NCI-H748 (cell line): Measurements from ENCODE around the gene SMARCC2.

Experiments used
- DNase-seq: peaks from one replicate; lab custom pipeline; 2025; ENCODE audit not compliant: unreplicated experiment; lab: John Stamatoyannopoulos, UW

Gene SMARCC2

GRCh38 chr12:56152756-56153677, 36.3 kb downstream of the SMARCC2 start:
- peak; percentile 20 for DNase-seq

- peak; percentile 92 for DNase-seq
Measured at GRCh38 chr12:56152132-56152755, 37.0 kb downstream of the SMARCC2 start, which contains the start of gene MYL6B. TSS of gene MYL6B (plus strand) at chr12:56152587. CDS start at chr12:56153919, 1,332 bp downstream.

GRCh38 chr12:56151672-56152131, 37.6 kb downstream of the SMARCC2 start:
- DNase-seq, result peak; percentile 74

DNA sequence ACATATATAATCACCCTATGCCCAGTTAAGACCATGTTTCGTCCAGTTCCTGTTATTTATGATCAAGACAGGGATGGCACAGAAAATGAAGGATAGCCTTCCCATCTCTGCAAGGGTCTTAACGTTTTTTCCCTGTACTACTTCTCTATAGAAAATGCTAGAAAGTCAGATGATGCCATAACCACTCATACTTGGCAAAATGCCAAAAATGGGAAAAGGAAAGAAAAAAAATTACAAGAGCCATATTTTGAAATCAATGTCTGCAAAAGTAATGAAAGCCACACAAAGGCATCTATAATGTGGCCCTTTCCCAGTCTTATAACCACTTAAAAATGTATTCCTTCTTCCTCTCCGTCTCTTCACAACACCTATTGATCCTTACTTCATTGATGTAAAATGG, 38.7 kb downstream of the SMARCC2 start:
- no peak for DNase-seq

- DNase-seq, result peak; percentile 19
Measured at GRCh38 chr12:56146492-56147460, 42.5 kb downstream of the SMARCC2 start.

DNA sequence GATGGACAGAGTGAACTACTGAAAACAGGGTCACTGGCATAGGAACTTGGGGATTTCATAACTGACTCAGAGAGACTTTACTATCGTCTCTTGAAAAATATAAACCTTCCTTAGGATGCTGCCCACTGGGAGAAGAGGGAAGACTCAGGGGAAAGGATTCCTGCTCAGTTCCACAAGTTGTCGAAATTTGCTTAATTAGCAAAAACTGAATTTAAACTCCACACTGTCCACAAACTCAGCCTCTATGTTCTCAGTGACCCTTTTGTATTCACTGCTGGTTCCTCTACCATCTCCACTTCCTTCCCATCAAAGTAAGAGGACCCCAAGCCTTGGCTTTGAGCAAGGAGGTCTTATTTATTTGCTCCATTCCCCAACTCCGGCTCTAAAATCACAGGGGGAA, 44.1 kb downstream of the SMARCC2 start:
- no peak for DNase-seq

DNA sequence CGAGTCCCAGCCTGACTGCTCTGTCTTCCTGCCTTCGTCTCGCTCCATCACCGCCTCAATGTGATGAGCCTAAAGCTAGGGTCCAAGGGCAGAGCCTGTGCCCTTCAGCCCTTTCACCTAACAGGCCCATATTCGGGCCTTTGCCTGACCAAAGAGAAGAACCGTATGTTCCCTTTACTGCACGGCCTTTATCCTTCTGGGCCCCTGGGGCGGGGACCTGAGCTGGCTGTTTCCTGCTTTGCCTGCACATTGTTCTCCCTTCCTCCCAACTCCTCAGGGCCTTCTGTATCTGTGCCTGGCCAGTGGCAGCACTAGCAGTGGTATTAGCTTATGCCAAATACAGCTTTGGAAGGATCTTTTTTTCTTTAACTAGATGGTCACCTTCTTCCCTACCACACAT, 45.4 kb downstream of the SMARCC2 start:
- DNase-seq, result no peak

GRCh38 chr12:56143217-56143616, 46.1 kb downstream of the SMARCC2 start:
- DNase-seq, result no peak

DNA sequence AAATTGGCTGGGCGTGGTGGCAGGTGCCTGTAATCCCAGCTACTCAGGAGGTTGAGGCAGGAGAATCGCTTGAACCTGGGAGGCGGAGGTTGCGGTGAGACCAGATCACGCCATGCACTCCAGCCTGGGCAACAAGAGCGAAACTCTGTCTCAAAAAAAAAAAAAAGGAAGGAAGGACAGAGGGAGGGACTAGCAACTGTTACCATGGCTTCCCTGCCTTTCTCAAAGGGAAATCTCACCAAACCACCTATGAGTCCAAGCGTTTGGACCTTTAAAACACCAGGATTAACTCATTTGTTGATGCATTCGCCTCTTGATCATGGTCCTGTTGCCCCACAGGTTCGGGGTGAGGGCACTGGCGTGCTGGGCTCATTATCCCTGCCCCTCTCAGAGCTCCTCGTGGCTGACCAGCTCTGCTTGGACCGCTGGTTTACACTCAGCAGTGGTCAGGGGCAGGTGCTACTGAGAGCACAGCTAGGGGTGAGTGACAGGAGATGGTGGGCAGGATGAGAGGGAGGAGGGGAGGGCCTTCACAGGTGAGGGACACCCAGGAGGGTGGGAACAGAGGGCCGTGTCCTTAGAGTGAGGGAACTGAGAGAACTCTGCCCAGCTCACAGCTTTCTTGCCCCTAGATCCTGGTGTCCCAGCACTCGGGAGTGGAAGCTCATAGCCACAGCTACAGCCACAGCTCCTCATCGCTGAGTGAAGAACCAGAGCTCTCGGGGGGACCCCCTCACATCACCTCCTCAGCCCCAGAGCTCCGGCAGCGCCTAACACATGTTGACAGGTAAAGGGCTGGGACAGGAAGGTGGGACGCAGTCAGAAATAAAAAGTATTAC, 47.1 kb downstream of the SMARCC2 start:
- DNase-seq, result no peak

DNA sequence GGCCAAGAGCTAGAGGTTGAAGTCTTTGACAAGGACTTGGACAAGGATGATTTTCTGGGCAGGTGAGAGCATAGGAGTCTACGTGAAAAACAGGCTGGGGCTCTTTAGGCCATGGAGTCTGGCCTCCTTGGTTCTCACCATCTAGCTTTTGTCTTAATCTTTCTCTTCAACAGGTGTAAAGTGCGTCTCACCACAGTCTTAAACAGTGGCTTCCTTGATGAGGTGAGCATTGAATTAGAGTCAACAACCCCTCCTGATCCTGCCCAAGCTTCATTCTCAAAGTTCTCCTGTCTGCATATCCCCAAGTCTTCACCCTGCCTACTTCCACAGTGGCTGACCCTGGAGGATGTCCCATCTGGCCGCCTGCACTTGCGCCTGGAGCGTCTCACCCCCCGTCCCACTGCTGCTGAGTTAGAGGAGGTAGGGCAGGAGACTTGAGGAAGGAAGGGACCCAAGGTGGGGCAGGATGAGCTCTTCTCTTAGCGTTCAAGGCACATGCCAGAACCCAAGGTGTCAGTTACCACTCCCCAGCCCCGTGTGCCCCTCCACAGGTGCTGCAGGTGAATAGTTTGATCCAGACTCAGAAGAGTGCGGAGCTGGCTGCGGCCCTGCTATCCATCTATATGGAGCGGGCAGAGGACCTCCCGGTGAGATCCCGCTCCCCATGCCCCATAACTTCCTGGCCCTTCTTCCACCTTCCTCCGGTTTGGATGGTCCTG, 51.3 kb downstream of the SMARCC2 start:
- no peak for DNase-seq

GRCh38 chr12:56134897-56135296, 54.4 kb downstream of the SMARCC2 start:
- no peak for DNase-seq

- DNase-seq, result no peak
Measured at GRCh38 chr12:56130876-56131275, 58.4 kb downstream of the SMARCC2 start.

DNA sequence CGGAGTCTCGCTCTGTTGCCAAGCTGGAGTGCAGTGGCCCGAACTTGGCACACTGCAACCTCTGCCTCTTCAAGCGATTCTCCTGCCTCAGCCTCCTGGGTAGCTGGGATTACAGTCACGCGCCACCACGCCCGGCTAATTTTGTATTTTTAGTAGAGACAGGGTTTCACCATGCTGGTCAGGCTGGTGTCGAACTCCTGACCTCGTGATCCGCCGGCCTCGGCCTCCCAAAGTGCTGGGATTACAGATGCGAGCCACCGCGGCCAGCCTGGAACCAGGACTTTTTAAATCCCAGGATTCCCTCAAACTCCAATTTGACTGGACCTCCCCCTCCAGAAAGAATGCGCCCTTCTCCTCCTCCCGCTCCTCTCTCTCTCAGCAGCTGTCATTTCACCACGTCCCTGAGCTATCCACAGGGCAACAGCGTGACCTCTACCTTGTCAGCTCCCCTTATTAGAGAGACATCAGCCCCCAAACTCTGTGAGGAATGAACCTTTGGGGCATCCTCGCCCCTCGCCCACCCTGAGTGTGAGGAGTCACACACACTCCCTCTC, 59.3 kb downstream of the SMARCC2 start:
- DNase-seq, result no peak

DNA sequence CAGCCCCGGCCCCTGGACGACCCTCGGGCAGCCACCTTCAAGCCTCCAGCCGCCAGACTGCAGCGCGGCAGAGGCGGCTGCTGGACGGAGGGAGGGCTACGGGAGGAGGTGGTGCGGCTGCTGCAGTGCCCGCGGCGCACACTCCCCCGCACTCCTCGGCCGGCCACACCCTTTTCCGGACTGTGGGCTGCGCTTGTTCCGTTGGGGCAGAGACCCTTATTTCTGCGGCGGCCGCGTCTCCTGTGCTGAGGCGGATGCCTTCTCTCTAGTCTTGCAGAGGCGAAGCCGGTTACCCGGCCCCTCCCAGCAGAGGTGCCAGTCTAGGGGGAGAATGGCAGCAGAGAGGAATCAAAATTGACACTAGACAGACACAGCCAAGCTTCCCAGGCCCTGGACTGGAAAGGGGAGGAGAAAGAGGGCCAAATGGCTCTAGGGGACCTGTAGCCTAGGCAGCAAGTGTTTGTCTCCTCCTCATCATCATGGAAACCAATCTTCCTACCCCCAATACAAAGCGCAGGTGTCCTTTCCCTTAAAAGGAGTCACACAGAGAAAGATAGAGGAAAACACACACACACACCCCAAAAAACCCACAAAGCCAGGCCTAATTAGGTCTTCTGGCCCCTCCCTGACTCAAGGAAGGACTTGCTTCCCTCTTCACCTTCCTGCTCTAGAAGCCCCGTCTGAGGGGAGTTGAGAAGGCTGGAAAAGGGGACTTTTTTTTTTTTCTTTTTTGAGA, 59.9 kb downstream of the SMARCC2 start:
- DNase-seq, result peak; percentile 82

DNA sequence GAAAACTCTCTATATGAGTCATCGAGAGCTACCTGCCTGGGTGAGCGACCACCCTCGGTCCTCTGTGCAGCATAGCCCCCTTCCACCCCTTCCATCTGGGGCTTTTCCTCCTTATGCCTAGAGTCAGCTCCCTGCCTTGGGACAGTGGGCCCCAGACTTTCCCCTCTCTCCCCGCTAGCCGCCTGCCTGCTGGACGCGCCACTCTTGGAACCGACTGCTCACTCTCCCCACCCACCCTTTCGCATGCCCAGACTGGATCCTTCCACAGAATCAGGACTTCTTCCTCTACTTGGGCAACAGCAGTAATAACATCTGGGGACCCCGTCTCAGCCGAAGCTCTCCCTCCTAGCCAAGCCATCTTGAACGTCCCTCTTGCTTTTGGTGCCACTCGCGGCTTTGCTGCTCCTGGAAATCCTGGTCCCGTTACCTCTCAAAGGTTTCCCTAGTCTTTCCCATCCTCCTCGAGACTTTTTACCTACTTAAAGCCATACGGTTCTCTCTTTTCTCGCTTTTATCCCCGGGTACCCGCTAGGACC, 60.5 kb downstream of the SMARCC2 start:
- no peak for DNase-seq

DNA sequence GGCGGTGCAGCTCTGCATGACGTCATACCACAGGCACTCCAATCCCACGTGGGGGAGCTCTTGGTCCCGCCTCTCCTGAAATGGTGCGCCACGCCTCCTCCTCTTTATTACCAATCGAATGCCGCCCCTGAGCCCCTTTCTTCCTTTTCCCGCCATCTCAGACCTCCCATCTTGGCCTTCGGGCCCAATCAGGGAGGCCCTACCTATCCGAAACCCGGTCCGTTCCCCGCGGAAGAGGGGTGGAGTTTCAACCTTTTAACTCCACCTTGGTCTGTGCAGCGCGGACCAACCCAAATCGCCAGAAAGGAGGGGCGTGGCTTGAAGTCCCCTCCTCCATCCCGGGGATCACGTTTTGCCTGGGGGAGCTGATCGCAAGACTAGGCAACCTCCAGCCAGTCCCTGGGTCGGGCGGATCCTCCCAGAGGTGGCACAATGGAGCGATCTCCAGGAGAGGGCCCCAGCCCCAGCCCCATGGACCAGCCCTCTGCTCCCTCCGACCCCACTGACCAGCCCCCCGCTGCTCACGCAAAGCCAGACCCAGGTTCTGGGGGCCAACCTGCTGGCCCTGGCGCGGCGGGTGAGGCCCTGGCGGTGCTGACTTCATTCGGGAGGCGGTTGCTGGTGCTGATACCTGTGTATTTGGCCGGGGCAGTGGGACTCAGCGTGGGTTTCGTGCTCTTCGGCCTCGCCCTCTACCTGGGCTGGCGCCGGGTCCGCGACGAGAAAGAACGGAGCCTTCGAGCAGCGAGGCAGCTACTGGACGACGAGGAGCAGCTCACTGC, 61.2 kb downstream of the SMARCC2 start, which contains the start of gene ESYT1:
TSS of gene ESYT1 (plus strand) at position 380 of the 782 bp plus-strand sequence. CDS start at position 433, 53 bp downstream.
- peak; percentile 100 for DNase-seq

- DNase-seq, result no peak
Measured at GRCh38 chr12:56127485-56127887, 61.8 kb downstream of the SMARCC2 start.
